Astrocyte (in vitro differentiated cells and primary cell): Measurements from ENCODE around the gene RMRP. TPM values are rescaled to one million over a fixed set of nuclear protein-coding genes. Genes with fewer than 3 reads are reported as not detected.

Source experiments
- DNase-seq: peaks from one replicate; pipeline ENCODE4 v3.0.0-alpha.2; 2010; ENCODE audit warnings: low read depth
- FAIRE-seq: peaks from 2 replicates; lab custom pipeline; 2011; peaks lifted over from hg19 to GRCh38; lab: Jason Lieb, UNC
- H2AFZ ChIP-seq: 2 replicates; pipeline ENCODE4 v1.6.0; 2012; ENCODE audit warnings: low read depth, low read length, inconsistent platforms
- H3K27ac ChIP-seq: 2 replicates; pipeline ENCODE4 v1.5.1; 2011; ENCODE audit warnings: low read depth, low read length, inconsistent platforms
- H3K27me3 ChIP-seq: 2 replicates; pipeline ENCODE4 v1.6.0; 2011; ENCODE audit warnings: low read length, inconsistent platforms; ENCODE audit not compliant: insufficient read depth
- H3K36me3 ChIP-seq: 2 replicates; pipeline ENCODE4 v1.5.1; 2011; ENCODE audit warnings: low read length, inconsistent platforms; ENCODE audit not compliant: insufficient read depth
- H3K4me1 ChIP-seq: 2 replicates; pipeline ENCODE4 v1.5.1; 2011; ENCODE audit warnings: low read length, inconsistent platforms; ENCODE audit not compliant: insufficient read depth
- H3K4me2 ChIP-seq: 2 replicates; pipeline ENCODE4 v1.6.0; 2012; ENCODE audit warnings: low read length, inconsistent platforms
- H3K4me3 ChIP-seq: 2 replicates; pipeline ENCODE4 v1.5.1; 2011; ENCODE audit warnings: low read depth, mild to moderate bottlenecking, low read length, inconsistent platforms; ENCODE audit not compliant: insufficient read depth
- H3K79me2 ChIP-seq: 2 replicates; pipeline ENCODE4 v1.6.0; 2012; ENCODE audit warnings: mild to moderate bottlenecking, low read length, inconsistent platforms; ENCODE audit not compliant: insufficient read depth
- H3K9ac ChIP-seq: 2 replicates; pipeline ENCODE4 v1.6.0; 2012; ENCODE audit warnings: mild to moderate bottlenecking, low read length, inconsistent platforms
- H3K9me3 ChIP-seq: 2 replicates; pipeline ENCODE4 v1.5.1; 2012; ENCODE audit warnings: low read depth, mild to moderate bottlenecking, low read length, inconsistent platforms; ENCODE audit not compliant: insufficient read depth
- H4K20me1 ChIP-seq: 2 replicates; pipeline ENCODE4 v1.6.0; 2012; ENCODE audit warnings: low read length, inconsistent platforms; ENCODE audit not compliant: insufficient read depth
- H3K27ac Mint-ChIP-seq: one replicate; pipeline ENCODE4 v1.8.0; 2021; ENCODE audit warnings: mild to moderate bottlenecking, mixed read lengths; ENCODE audit not compliant: unreplicated experiment
- H3K27me3 Mint-ChIP-seq: one replicate; pipeline ENCODE4 v1.8.0; 2021; ENCODE audit warnings: low read depth, mixed read lengths; ENCODE audit not compliant: unreplicated experiment
- H3K36me3 Mint-ChIP-seq: one replicate; pipeline ENCODE4 v1.8.0; 2021; ENCODE audit warnings: low read depth, mixed read lengths; ENCODE audit not compliant: unreplicated experiment
- H3K4me1 Mint-ChIP-seq: one replicate; pipeline ENCODE4 v1.8.0; 2021; ENCODE audit warnings: low read depth, mixed read lengths; ENCODE audit not compliant: unreplicated experiment
- H3K4me3 Mint-ChIP-seq: one replicate; pipeline ENCODE4 v1.8.0; 2021; ENCODE audit warnings: mild to moderate bottlenecking, moderate library complexity, mixed read lengths; ENCODE audit not compliant: unreplicated experiment
- H3K9me3 Mint-ChIP-seq: one replicate; pipeline ENCODE4 v1.8.0; 2021; ENCODE audit warnings: mild to moderate bottlenecking, mixed read lengths; ENCODE audit not compliant: unreplicated experiment
- EZH2 ChIP-seq: IDR thresholded peaks from 2 replicates; pipeline ENCODE4 v1.6.1; 2012; ENCODE audit warnings: mild to moderate bottlenecking, low read length, inconsistent platforms; ENCODE audit not compliant: insufficient read depth
- total RNA-seq: library from RNA; stranded (reverse); gene quantifications from 2 replicates; pipeline ENCODE4 v1.2.1, GENCODE V29; 2021
- TF ChIP-seq, protein P1 (sequence below): IDR thresholded peaks from 2 replicates; pipeline ENCODE4 v1.5.1; 2011; ENCODE audit warnings: low read depth, mild to moderate bottlenecking, inconsistent platforms, low read length, moderate library complexity; ENCODE audit not compliant: insufficient read depth

The RMRP gene
- total RNA-seq, 1 donor from 2014 or later, result 13,402 TPM

DNA sequence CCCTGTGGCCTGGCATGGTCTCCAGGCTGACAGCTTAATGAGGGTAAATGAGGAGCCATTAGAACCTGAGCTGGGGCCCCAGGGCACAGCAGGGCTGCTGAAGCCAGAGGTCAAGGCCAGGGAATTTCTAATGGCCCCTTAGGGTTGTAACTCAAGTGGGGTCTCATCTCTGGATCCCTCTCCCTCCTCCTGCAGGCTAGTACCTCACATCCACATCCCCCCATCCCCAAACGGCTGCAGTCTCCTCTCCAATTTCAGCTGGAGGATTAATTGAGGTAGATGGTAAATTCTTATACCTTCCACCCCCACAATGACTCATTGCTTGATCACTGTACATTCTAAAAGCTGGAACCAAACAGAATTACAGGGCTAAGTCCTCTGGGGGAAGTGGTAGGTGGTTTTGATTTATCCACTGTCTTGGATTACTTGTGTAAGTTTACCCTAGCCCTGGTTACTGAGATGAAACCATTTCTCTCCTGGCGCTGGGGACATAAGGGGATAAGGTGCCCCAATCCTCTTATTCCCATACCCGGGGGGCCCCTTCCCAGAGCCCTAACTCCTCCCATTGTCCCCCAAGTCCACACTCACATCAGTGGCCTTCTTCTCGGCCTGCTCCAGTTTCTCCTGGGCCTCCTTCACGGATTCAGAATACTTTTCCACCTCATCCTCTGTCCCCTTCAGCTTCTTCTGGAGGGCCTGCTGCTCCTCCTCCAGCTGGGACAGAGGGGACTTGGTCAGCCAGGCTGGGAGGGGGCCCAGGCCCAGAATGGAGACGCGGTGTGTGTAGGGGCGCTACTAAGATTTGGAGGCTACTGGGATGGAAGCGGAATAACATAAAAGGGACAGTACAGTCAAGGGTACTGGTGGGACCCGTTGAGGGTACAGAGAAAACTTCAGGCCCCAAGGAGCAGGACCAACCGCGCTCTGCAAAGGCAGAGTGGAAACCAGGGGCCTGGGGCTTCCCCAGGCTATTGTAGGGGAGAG lies 31.0 kb upstream of the RMRP start:
- H4K20me1 ChIP-seq, result peaks cover 58% of the 10 kb centered on the region
- H2AFZ ChIP-seq, result no peak overlapping the region
- Mint-ChIP-seq H3K4me3 (peak overlapping the region; percentile 94), H3K4me1 (peaks cover 33% of the 10 kb centered on the region), H3K9me3 (no peaks in the 10 kb centered on the region), H3K36me3 (peaks cover 22% of the 10 kb centered on the region), H3K27ac (peak overlapping the region; percentile 78), H3K27me3 (no peaks in the 10 kb centered on the region)
- H3K4me1 ChIP-seq, result peaks cover 48% of the 10 kb centered on the region
- peak overlapping the region; percentile 96 for H3K9ac ChIP-seq
- no peaks in the 10 kb centered on the region for H3K9me3 ChIP-seq
- no peaks in the 10 kb centered on the region for H3K27me3 ChIP-seq
- H3K4me3 ChIP-seq, result peak overlapping the region; percentile 97
- H3K79me2 ChIP-seq, result peaks cover 63% of the 10 kb centered on the region
- TF ChIP-seq EZH2, result no peak
- TF ChIP-seq, protein P1, sequence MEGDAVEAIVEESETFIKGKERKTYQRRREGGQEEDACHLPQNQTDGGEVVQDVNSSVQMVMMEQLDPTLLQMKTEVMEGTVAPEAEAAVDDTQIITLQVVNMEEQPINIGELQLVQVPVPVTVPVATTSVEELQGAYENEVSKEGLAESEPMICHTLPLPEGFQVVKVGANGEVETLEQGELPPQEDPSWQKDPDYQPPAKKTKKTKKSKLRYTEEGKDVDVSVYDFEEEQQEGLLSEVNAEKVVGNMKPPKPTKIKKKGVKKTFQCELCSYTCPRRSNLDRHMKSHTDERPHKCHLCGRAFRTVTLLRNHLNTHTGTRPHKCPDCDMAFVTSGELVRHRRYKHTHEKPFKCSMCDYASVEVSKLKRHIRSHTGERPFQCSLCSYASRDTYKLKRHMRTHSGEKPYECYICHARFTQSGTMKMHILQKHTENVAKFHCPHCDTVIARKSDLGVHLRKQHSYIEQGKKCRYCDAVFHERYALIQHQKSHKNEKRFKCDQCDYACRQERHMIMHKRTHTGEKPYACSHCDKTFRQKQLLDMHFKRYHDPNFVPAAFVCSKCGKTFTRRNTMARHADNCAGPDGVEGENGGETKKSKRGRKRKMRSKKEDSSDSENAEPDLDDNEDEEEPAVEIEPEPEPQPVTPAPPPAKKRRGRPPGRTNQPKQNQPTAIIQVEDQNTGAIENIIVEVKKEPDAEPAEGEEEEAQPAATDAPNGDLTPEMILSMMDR, result no peak
- peak overlapping the region; percentile 78 for H3K27ac ChIP-seq
- FAIRE-seq (peak; percentile 23), DNase-seq (peak; percentile 81)
- peak overlapping the region; percentile 100 for H3K4me2 ChIP-seq
- H3K36me3 ChIP-seq, result peaks cover 40% of the 10 kb centered on the region

DNA sequence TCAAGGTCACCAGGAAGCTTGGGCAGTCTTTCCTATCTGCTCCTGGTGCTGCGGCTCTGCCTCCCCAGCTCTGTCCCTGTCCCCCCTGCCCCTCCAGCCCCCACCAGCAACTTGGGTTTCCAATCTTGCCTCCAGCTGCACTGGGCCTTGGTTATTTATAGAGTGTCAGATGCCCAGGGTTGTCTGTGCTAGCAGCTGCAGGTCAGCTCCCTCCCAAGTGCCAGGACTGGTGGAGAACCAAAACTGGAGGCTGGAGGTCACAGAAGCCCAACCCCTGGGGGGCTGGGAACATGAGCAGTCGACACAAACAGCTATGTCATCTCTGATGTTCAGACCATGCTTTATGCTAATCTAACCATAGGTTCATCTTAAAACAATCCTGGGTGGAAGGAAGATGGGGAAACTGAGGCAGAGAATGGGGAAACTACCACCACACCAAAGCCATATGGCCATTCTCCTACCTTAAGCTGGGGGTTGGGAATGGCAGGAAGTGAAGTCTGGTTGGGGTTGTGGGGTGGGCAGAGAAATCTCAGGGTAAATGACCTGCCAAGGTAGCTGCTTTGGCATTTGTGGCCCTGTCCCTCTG lies 30.2 kb upstream of the RMRP start:
- H3K4me1 ChIP-seq, result peaks cover 56% of the 10 kb centered on the region
- peak overlapping the region; percentile 100 for H3K4me2 ChIP-seq
- H3K36me3 ChIP-seq, result peaks cover 47% of the 10 kb centered on the region
- FAIRE-seq, result no peak
- TF ChIP-seq, protein P1, result no peak
- TF ChIP-seq EZH2, result no peak
- H3K27ac ChIP-seq, result peak overlapping the region; percentile 78
- peaks cover 26% of the 10 kb centered on the region for H3K36me3 Mint-ChIP-seq
- peaks cover 67% of the 10 kb centered on the region for H3K79me2 ChIP-seq
- DNase-seq, result no peak
- no peaks in the 10 kb centered on the region for H3K9me3 Mint-ChIP-seq
- H2AFZ ChIP-seq, result no peak overlapping the region
- H3K27me3 Mint-ChIP-seq, result no peaks in the 10 kb centered on the region
- peak overlapping the region; percentile 97 for H3K4me3 ChIP-seq
- peaks cover 41% of the 10 kb centered on the region for H3K4me1 Mint-ChIP-seq
- H3K9me3 ChIP-seq, result no peaks in the 10 kb centered on the region
- peak overlapping the region; percentile 94 for H3K4me3 Mint-ChIP-seq
- H3K9ac ChIP-seq, result peak overlapping the region; percentile 96
- H3K27me3 ChIP-seq, result no peaks in the 10 kb centered on the region
- peaks cover 66% of the 10 kb centered on the region for H4K20me1 ChIP-seq
- peak overlapping the region; percentile 78 for H3K27ac Mint-ChIP-seq
